Dermis blood vessel endothelial cell (primary cell): ENCODE measurements around the gene RAB6A. TPM values are rescaled to one million over a fixed set of nuclear protein-coding genes. Genes with fewer than 3 reads are reported as not detected.

Experiments used
- DNase-seq: peaks from one replicate; pipeline ENCODE4 v3.0.0; 2010
- total RNA-seq: library from RNA; depleted of rRNA; stranded (reverse); fragments of >200 nt; gene quantifications from 2 replicates; pipeline ENCODE4 v1.2.3, GENCODE V29; 2014

Gene RAB6A
- total RNA-seq, 1 donor from 2014 or later, result 175 TPM

GRCh38 chr11:73652046-73652730 is 108.7 kb downstream of the RAB6A start:
- peak; percentile 67 for DNase-seq

GRCh38 chr11:73651661-73652045 is 109.2 kb downstream of the RAB6A start:
- DNase-seq, result no peak

- no peak for DNase-seq
Measured at GRCh38 chr11:73651252-73651651, 109.6 kb downstream of the RAB6A start.

- no peak for DNase-seq
Measured at GRCh38 chr11:73650400-73650799, 110.5 kb downstream of the RAB6A start.

- DNase-seq, result no peak
Measured at GRCh38 chr11:73649206-73649605, 111.7 kb downstream of the RAB6A start.

- no peak for DNase-seq
Measured at GRCh38 chr11:73648571-73649046, 112.3 kb downstream of the RAB6A start.

GRCh38 chr11:73648121-73648520 is 112.8 kb downstream of the RAB6A start:
- no peak for DNase-seq

GRCh38 chr11:73647459-73648100 is 113.3 kb downstream of the RAB6A start:
- peak; percentile 87 for DNase-seq

- no peak for DNase-seq
Measured at GRCh38 chr11:73645972-73646631, 114.8 kb downstream of the RAB6A start, which contains the start of gene PLEKHB1. TSS of gene PLEKHB1 (plus strand) at chr11:73646581. CDS start at chr11:73646609, 28 bp downstream.

GRCh38 chr11:73645121-73645969 is 115.5 kb downstream of the RAB6A start:
- no peak for DNase-seq

GRCh38 chr11:73641668-73642067 is 119.2 kb downstream of the RAB6A start:
- DNase-seq, result no peak

GRCh38 chr11:73640592-73640991 is 120.3 kb downstream of the RAB6A start:
- no peak for DNase-seq

- no peak for DNase-seq
Measured at GRCh38 chr11:73637012-73637411, 123.9 kb downstream of the RAB6A start.

GRCh38 chr11:73636249-73636648 is 124.6 kb downstream of the RAB6A start:
- no peak for DNase-seq

GRCh38 chr11:73635721-73636120 is 125.2 kb downstream of the RAB6A start:
- DNase-seq, result no peak

- no peak for DNase-seq
Measured at GRCh38 chr11:73633999-73634398, 126.9 kb downstream of the RAB6A start.

- DNase-seq, result no peak
Measured at GRCh38 chr11:73632996-73633395, 127.9 kb downstream of the RAB6A start.

GRCh38 chr11:73629907-73630306 is 131.0 kb downstream of the RAB6A start:
- DNase-seq, result no peak

GRCh38 chr11:73625696-73626318 is 135.1 kb downstream of the RAB6A start:
- peak; percentile 85 for DNase-seq
